ACC112 (cell line): ENCODE data around the gene TRAF3IP1.
"Not testable (repeated sequence)": the region's sequence is repeated elsewhere in the genome, so short reads cannot be mapped to it uniquely, and the experiment has no call there.

Experiments
- H2AFZ ChIP-seq: fragments of 200-600 bp; sonication (generic); one replicate; pipeline ENCODE4 v1.6.0; 2017; ENCODE audit warnings: antibody characterized with exemption, low read length; ENCODE audit not compliant: unreplicated experiment
- H3K27ac ChIP-seq: fragments of 200-600 bp; sonication (generic); 2 replicates; pipeline ENCODE4 v1.5.1; 2014; ENCODE audit warnings: low read depth, mild to moderate bottlenecking, antibody characterized with exemption, low read length, moderate library complexity
- H3K27me3 ChIP-seq: fragments of 200-600 bp; sonication (generic); 2 replicates; pipeline ENCODE4 v1.6.1; 2014; ENCODE audit warnings: mild to moderate bottlenecking, antibody characterized with exemption, low read length, moderate library complexity, mixed read lengths; ENCODE audit not compliant: insufficient read depth
- H3K36me3 ChIP-seq: fragments of 200-600 bp; sonication (generic); 2 replicates; pipeline ENCODE4 v1.6.1; 2016; ENCODE audit warnings: mild to moderate bottlenecking, antibody characterized with exemption, low read length, moderate library complexity, mixed read lengths; ENCODE audit not compliant: insufficient read depth
- H3K4me1 ChIP-seq: fragments of 200-600 bp; sonication (generic); one replicate; pipeline ENCODE4 v1.6.1; 2016; ENCODE audit warnings: low read length, mixed read lengths; ENCODE audit not compliant: insufficient read depth, unreplicated experiment, control insufficient read depth
- H3K4me3 ChIP-seq: fragments of 200-600 bp; sonication (generic); 2 replicates; pipeline ENCODE4 v1.5.1; 2014; ENCODE audit warnings: mild to moderate bottlenecking, low read depth, low read length
- H3K79me2 ChIP-seq: fragments of 200-600 bp; sonication (generic); one replicate; pipeline ENCODE4 v1.6.0; 2016; ENCODE audit warnings: low read length; ENCODE audit not compliant: control insufficient read depth, unreplicated experiment, insufficient read depth

TRAF3IP1 gene

DNA sequence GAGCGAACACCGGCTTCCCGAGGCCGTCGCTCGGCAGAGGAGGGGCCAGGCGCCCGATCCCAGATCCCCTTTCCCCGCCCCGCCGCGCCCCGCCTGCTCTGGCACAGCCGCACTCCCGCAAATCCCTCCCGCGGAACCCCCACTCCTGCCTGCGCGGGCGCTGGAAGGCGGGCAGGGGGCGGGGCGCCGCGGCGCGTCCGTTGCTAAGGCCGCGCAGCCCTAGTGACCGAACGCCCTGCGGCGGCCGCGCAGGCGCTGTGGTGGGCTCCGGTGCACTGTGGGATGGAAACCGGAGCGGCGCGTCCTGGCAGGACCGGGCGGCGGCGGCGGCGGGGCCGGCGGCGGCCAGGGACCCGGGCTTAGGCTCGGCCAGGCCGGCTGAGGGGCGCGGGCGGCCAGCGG lies at the start of gene TRAF3IP1:
Gene TRAF3IP1 (plus strand): TSS at position 273 of the 402 bp plus-strand sequence. CDS start 145 bp downstream, outside the sequence.
- Histone ChIP-seq H3K4me3 (peak within 1 kb of the TSS; percentile 86), H3K27me3 (0 out of 2 replicates have a peak, but pooled peaks cover 3% of the 10 kb centered on the region), H3K27ac (no peak within 1 kb of the TSS), H3K79me2 (peaks cover 13% of the 10 kb centered on the region), H3K36me3 (no peaks in the 10 kb centered on the region; the same call in 1 of the 2 replicates), H2AFZ (peak within 1 kb of the TSS; percentile 95), H3K4me1 (peaks cover 5% of the 10 kb centered on the region)

DNA sequence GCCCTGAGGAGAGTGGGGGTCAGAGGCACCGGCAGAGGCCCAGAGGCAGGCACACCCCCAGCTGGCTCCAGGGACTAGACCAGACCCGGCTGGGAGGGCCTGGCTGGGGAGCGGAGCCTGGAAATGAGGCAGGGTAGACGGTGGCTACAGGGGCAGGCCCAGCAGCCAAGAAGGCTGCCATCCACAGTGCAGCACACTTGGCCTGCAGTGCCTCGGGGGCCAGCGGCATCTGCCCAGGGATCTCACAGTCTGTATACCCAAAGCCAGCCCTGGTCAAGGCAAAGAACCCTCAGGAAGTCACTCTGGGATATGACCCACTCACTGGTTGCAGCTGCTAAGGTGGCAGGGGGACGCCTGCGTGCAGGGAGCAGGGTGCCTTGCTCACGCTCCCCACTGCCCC lies 49.7 kb upstream of the TRAF3IP1 start:
- Histone ChIP-seq H3K4me1 (no peaks in the 10 kb centered on the region), H2AFZ (no peak overlapping the region), H3K27ac (no peak overlapping the region), H3K27me3 (no peaks in the 10 kb centered on the region), H3K4me3 (no peak overlapping the region), H3K36me3 (no peaks in the 10 kb centered on the region), H3K79me2 (no peaks in the 10 kb centered on the region)

GRCh38 chr2:238271061-238271554 lies 49.2 kb upstream of the TRAF3IP1 start:
- no peaks in the 10 kb centered on the region for H3K27me3 ChIP-seq
- no peaks in the 10 kb centered on the region for H3K4me1 ChIP-seq
- no peak overlapping the region for H2AFZ ChIP-seq
- no peaks in the 10 kb centered on the region for H3K79me2 ChIP-seq
- H3K36me3 ChIP-seq: no peaks in the 10 kb centered on the region
- H3K4me3 ChIP-seq: no peak overlapping the region
- H3K27ac ChIP-seq: no peak overlapping the region

DNA sequence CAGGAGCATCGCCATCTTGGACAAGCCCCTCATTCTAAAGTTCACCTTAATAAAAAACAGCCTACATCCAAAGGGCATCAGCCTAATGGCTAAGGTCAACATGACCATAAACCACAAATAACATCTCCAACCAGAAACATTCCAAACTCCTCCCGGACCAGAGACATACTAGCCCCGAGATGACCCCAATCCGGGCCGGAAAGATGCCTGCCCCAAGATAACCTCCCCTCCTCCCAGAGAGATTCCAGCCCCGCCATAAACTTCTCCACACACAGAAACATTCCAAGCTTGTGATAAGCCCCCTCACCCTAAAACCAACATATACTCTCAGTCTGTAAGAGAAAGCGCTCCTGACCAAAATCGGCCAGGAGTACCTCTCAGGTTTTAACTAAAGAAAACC lies 48.6 kb upstream of the TRAF3IP1 start:
- H3K79me2 ChIP-seq, H3K4me3 ChIP-seq, H3K4me1 ChIP-seq, H3K36me3 ChIP-seq, H3K27me3 ChIP-seq, H3K27ac ChIP-seq, H2AFZ ChIP-seq: not testable (repeated sequence)

DNA sequence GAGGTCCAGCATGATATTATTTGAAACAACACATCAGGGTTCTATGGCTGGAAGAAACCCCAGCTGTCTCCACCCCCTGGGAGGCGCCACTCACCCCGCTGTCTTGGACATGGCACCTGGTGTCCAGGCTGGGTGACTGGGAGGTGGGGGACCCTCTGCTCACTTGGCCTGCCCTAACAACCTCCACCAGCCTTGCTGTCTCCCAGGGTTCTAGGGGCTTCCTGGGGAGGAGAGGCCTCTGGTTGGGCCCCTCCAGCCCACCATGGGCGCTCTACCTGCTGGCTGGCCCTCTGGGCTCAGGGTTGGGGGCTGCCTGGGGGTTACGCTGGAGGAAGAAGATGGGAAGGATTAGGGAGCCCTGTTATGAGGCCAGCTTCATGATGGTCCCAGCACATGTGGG lies 48.2 kb upstream of the TRAF3IP1 start:
- Histone ChIP-seq H2AFZ (no peak overlapping the region), H3K27me3 (no peaks in the 10 kb centered on the region), H3K4me1 (no peaks in the 10 kb centered on the region), H3K36me3 (no peaks in the 10 kb centered on the region), H3K79me2 (no peaks in the 10 kb centered on the region), H3K27ac (no peak overlapping the region), H3K4me3 (no peak overlapping the region)

GRCh38 chr2:238273433-238273832 lies 46.9 kb upstream of the TRAF3IP1 start:
- H3K36me3 ChIP-seq, H2AFZ ChIP-seq, H3K27ac ChIP-seq, H3K4me3 ChIP-seq, H3K4me1 ChIP-seq, H3K79me2 ChIP-seq, H3K27me3 ChIP-seq: not testable (repeated sequence)

- Histone ChIP-seq H3K4me3 (no peak overlapping the region), H3K27ac (no peak overlapping the region), H3K36me3 (no peaks in the 10 kb centered on the region), H2AFZ (no peak overlapping the region), H3K4me1 (no peaks in the 10 kb centered on the region), H3K79me2 (no peaks in the 10 kb centered on the region), H3K27me3 (no peaks in the 10 kb centered on the region)
These were observed 46.0 kb upstream of the TRAF3IP1 start for GRCh38 chr2:238274152-238274865.

DNA sequence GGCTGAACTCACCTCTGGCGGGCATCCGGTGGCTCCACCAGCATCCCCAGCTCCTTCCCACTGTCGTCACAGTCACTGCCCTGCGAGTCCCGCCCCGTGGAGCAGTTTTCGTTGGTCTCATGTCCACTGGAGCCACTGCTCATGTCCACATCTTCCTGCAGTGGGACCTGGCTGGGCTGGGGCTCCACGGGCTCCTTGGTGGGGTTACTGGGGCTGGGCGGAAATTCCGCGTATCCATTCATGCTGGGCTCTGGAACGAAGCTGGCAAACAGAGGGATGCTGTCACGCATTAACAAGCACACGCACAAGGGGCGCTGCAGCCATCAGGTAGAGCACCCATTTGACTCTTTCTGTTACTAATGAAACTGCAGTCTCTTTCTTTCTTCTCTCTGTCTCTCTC lies 42.6 kb upstream of the TRAF3IP1 start:
- no peak overlapping the region for H3K4me3 ChIP-seq
- no peaks in the 10 kb centered on the region for H3K27me3 ChIP-seq
- H3K36me3 ChIP-seq: no peaks in the 10 kb centered on the region
- no peaks in the 10 kb centered on the region for H3K79me2 ChIP-seq
- H3K27ac ChIP-seq: no peak overlapping the region
- no peak overlapping the region for H2AFZ ChIP-seq
- H3K4me1 ChIP-seq: no peaks in the 10 kb centered on the region

- Histone ChIP-seq H2AFZ (no peak overlapping the region), H3K36me3 (no peaks in the 10 kb centered on the region), H3K79me2 (no peaks in the 10 kb centered on the region), H3K27me3 (no peaks in the 10 kb centered on the region), H3K27ac (no peak overlapping the region), H3K4me3 (no peak overlapping the region), H3K4me1 (no peaks in the 10 kb centered on the region)
These were observed 41.5 kb upstream of the TRAF3IP1 start for GRCh38 chr2:238278626-238279323.

- no peaks in the 10 kb centered on the region for H3K27me3 ChIP-seq
- H3K36me3 ChIP-seq: no peaks in the 10 kb centered on the region
- H3K79me2 ChIP-seq: no peaks in the 10 kb centered on the region
These were observed 41.0 kb upstream of the TRAF3IP1 start for GRCh38 chr2:238279324-238279682.

More at GRCh38 chr2:238279324-238279682, 41.0 kb upstream of the TRAF3IP1 start:
- Histone ChIP-seq H3K27ac (no peak overlapping the region), H3K4me3 (no peak overlapping the region), H2AFZ (no peak overlapping the region), H3K4me1 (no peaks in the 10 kb centered on the region)
